Activated naive CD8-positive, alpha-beta T cell treated with anti-CD3 and anti-CD28 coated beads, Interleukin-2, amount 50 U/mL, for 24 hours (primary cell): Measurements from ENCODE around the gene SH3TC1.

Source experiments
- ATAC-seq: fragments of 150-1000 bp; cut with Tn5 transposase; one replicate; pipeline ENCODE4 v1.10.0; 2021
- DNase-seq: peaks from one replicate; pipeline ENCODE4 v3.0.0; 2021
- H3K27ac Mint-ChIP-seq: one replicate; pipeline ENCODE4 v1.8.0; 2021; ENCODE audit warnings: mild to moderate bottlenecking, mixed read lengths
- H3K27me3 Mint-ChIP-seq: one replicate; pipeline ENCODE4 v1.8.0; 2021; ENCODE audit warnings: mixed read lengths
- H3K36me3 Mint-ChIP-seq: one replicate; pipeline ENCODE4 v1.8.0; 2021; ENCODE audit warnings: low read depth, mixed read lengths
- H3K4me1 Mint-ChIP-seq: one replicate; pipeline ENCODE4 v1.8.0; 2021; ENCODE audit warnings: mixed read lengths
- H3K4me3 Mint-ChIP-seq: one replicate; pipeline ENCODE4 v1.8.0; 2021; ENCODE audit warnings: mild to moderate bottlenecking, moderate library complexity, mixed read lengths
- H3K9me3 Mint-ChIP-seq: one replicate; pipeline ENCODE4 v1.8.0; 2021; ENCODE audit warnings: mixed read lengths

The SH3TC1 gene

GRCh38 chr4:8263397-8263796, 64.3 kb downstream of the SH3TC1 start:
- Mint-ChIP-seq H3K4me1 (no peaks in the 10 kb centered on the region), H3K36me3 (no peaks in the 10 kb centered on the region), H3K4me3 (no peak overlapping the region), H3K27ac (no peak overlapping the region), H3K9me3 (no peaks in the 10 kb centered on the region), H3K27me3 (peaks cover 10% of the 10 kb centered on the region)
- DNase-seq (no peak), ATAC-seq (no peak)

- no peaks in the 10 kb centered on the region for H3K36me3 Mint-ChIP-seq
- DNase-seq (no peak), ATAC-seq (no peak)
- H3K27ac Mint-ChIP-seq, result no peak overlapping the region
- H3K4me1 Mint-ChIP-seq, result no peaks in the 10 kb centered on the region
- H3K4me3 Mint-ChIP-seq, result no peak overlapping the region
- peaks cover 17% of the 10 kb centered on the region for H3K27me3 Mint-ChIP-seq
- no peaks in the 10 kb centered on the region for H3K9me3 Mint-ChIP-seq
Observed at GRCh38 chr4:8264106-8264505, 65.0 kb downstream of the SH3TC1 start.

GRCh38 chr4:8265171-8265929, 66.3 kb downstream of the SH3TC1 start:
- no peaks in the 10 kb centered on the region for H3K9me3 Mint-ChIP-seq
- H3K27me3 Mint-ChIP-seq, result peaks cover 18% of the 10 kb centered on the region
- H3K4me1 Mint-ChIP-seq, result no peaks in the 10 kb centered on the region
- ATAC-seq, result no peak
- no peak for DNase-seq
- H3K27ac Mint-ChIP-seq, result no peak overlapping the region
- no peak overlapping the region for H3K4me3 Mint-ChIP-seq
- no peaks in the 10 kb centered on the region for H3K36me3 Mint-ChIP-seq

GRCh38 chr4:8266088-8266487, 67.0 kb downstream of the SH3TC1 start:
- no peaks in the 10 kb centered on the region for H3K9me3 Mint-ChIP-seq
- no peak for ATAC-seq
- no peak overlapping the region for H3K27ac Mint-ChIP-seq
- no peaks in the 10 kb centered on the region for H3K36me3 Mint-ChIP-seq
- H3K4me3 Mint-ChIP-seq, result no peak overlapping the region
- peaks cover 23% of the 10 kb centered on the region for H3K27me3 Mint-ChIP-seq
- peaks cover 1% of the 10 kb centered on the region for H3K4me1 Mint-ChIP-seq
- no peak for DNase-seq

GRCh38 chr4:8266508-8266907, 67.4 kb downstream of the SH3TC1 start:
- no peak overlapping the region for H3K4me3 Mint-ChIP-seq
- no peak overlapping the region for H3K27ac Mint-ChIP-seq
- no peak for ATAC-seq
- no peaks in the 10 kb centered on the region for H3K36me3 Mint-ChIP-seq
- peaks cover 27% of the 10 kb centered on the region for H3K27me3 Mint-ChIP-seq
- H3K9me3 Mint-ChIP-seq, result no peaks in the 10 kb centered on the region
- DNase-seq, result no peak
- peaks cover 1% of the 10 kb centered on the region for H3K4me1 Mint-ChIP-seq

GRCh38 chr4:8267077-8267476, 68.0 kb downstream of the SH3TC1 start:
- ATAC-seq (peak; percentile 58), DNase-seq (peak; percentile 50)
- peaks cover 27% of the 10 kb centered on the region for H3K27me3 Mint-ChIP-seq
- no peak overlapping the region for H3K4me3 Mint-ChIP-seq
- H3K4me1 Mint-ChIP-seq, result peaks cover 1% of the 10 kb centered on the region
- H3K27ac Mint-ChIP-seq, result no peak overlapping the region
- H3K36me3 Mint-ChIP-seq, result no peaks in the 10 kb centered on the region
- no peaks in the 10 kb centered on the region for H3K9me3 Mint-ChIP-seq

- Mint-ChIP-seq H3K4me1 (peaks cover 1% of the 10 kb centered on the region), H3K27me3 (peaks cover 26% of the 10 kb centered on the region), H3K27ac (no peak overlapping the region), H3K36me3 (no peaks in the 10 kb centered on the region), H3K9me3 (no peaks in the 10 kb centered on the region), H3K4me3 (no peak overlapping the region)
- DNase-seq (no peak), ATAC-seq (no peak)
Observed at GRCh38 chr4:8268211-8268610, 69.1 kb downstream of the SH3TC1 start.

- Mint-ChIP-seq H3K4me3 (no peak overlapping the region), H3K36me3 (no peaks in the 10 kb centered on the region), H3K9me3 (no peaks in the 10 kb centered on the region), H3K27ac (no peak overlapping the region), H3K4me1 (peaks cover 1% of the 10 kb centered on the region), H3K27me3 (peaks cover 23% of the 10 kb centered on the region)
- DNase-seq (no peak), ATAC-seq (no peak)
Observed at GRCh38 chr4:8268901-8269534, 69.9 kb downstream of the SH3TC1 start.

- no peak for DNase-seq
- Mint-ChIP-seq H3K4me3 (no peak within 1 kb of the TSS), H3K4me1 (peaks cover 1% of the 10 kb centered on the region), H3K36me3 (no peaks in the 10 kb centered on the region), H3K9me3 (no peaks in the 10 kb centered on the region), H3K27me3 (peaks cover 23% of the 10 kb centered on the region), H3K27ac (no peak within 1 kb of the TSS)
- peak; percentile 15 for ATAC-seq
Observed at GRCh38 chr4:8269535-8270417, 70.7 kb downstream of the SH3TC1 start, which contains the start of gene HTRA3. Gene HTRA3, plus strand, starts transcription at chr4:8269754. Its CDS starts 215 bp downstream, at chr4:8269969.

- H3K27ac Mint-ChIP-seq, result no peak overlapping the region
- H3K36me3 Mint-ChIP-seq, result no peaks in the 10 kb centered on the region
- no peak for DNase-seq
- no peak overlapping the region for H3K4me3 Mint-ChIP-seq
- H3K9me3 Mint-ChIP-seq, result no peaks in the 10 kb centered on the region
- peaks cover 1% of the 10 kb centered on the region for H3K4me1 Mint-ChIP-seq
- peaks cover 23% of the 10 kb centered on the region for H3K27me3 Mint-ChIP-seq
- no peak for ATAC-seq
Observed at GRCh38 chr4:8270418-8270771, 71.3 kb downstream of the SH3TC1 start.

- peaks cover 22% of the 10 kb centered on the region for H3K27me3 Mint-ChIP-seq
- H3K4me3 Mint-ChIP-seq, result no peak overlapping the region
- no peak overlapping the region for H3K27ac Mint-ChIP-seq
- H3K9me3 Mint-ChIP-seq, result no peaks in the 10 kb centered on the region
- H3K4me1 Mint-ChIP-seq, result peaks cover 1% of the 10 kb centered on the region
- no peak for DNase-seq
- no peaks in the 10 kb centered on the region for H3K36me3 Mint-ChIP-seq
- ATAC-seq, result no peak
Observed at GRCh38 chr4:8270912-8271815, 72.1 kb downstream of the SH3TC1 start.

GRCh38 chr4:8271821-8272220, 72.7 kb downstream of the SH3TC1 start:
- Mint-ChIP-seq H3K4me3 (no peak overlapping the region), H3K36me3 (no peaks in the 10 kb centered on the region), H3K4me1 (peaks cover 1% of the 10 kb centered on the region), H3K9me3 (no peaks in the 10 kb centered on the region), H3K27ac (no peak overlapping the region), H3K27me3 (peaks cover 21% of the 10 kb centered on the region)
- ATAC-seq, result no peak
- DNase-seq, result no peak

GRCh38 chr4:8272472-8273428, 73.7 kb downstream of the SH3TC1 start:
- H3K9me3 Mint-ChIP-seq, result no peaks in the 10 kb centered on the region
- H3K27me3 Mint-ChIP-seq, result peaks cover 20% of the 10 kb centered on the region
- DNase-seq (no peak), ATAC-seq (no peak)
- H3K36me3 Mint-ChIP-seq, result no peaks in the 10 kb centered on the region
- no peak overlapping the region for H3K4me3 Mint-ChIP-seq
- no peak overlapping the region for H3K27ac Mint-ChIP-seq
- H3K4me1 Mint-ChIP-seq, result peaks cover 1% of the 10 kb centered on the region
